Mesothelial cell of epicardium (in vitro differentiated cells): Measurements from ENCODE around the gene DNAAF5. TPM values are rescaled to one million over a fixed set of nuclear protein-coding genes. Genes with fewer than 3 reads are reported as not detected.

Experiments
- DNase-seq, 2 experiments: peaks; one replicate each; pipeline ENCODE4 v3.0.0; 2021; ENCODE audit warnings: low spot score in 2 of 2; ENCODE audit not compliant: unreplicated experiment in 2 of 2
- H3K27ac Mint-ChIP-seq: 2 replicates; pipeline ENCODE4 v1.8.0; 2021; ENCODE audit warnings: mixed read lengths
- H3K27me3 Mint-ChIP-seq: 2 replicates; pipeline ENCODE4 v1.8.0; 2021; ENCODE audit warnings: low read depth, mixed read lengths
- H3K36me3 Mint-ChIP-seq: 2 replicates; pipeline ENCODE4 v1.8.0; 2021; ENCODE audit warnings: mixed read lengths
- H3K4me1 Mint-ChIP-seq: 2 replicates; pipeline ENCODE4 v1.8.0; 2021; ENCODE audit warnings: mixed read lengths
- H3K4me3 Mint-ChIP-seq: 2 replicates; pipeline ENCODE4 v1.8.0; 2021; ENCODE audit warnings: mild to moderate bottlenecking, moderate library complexity, mixed read lengths
- H3K9me3 Mint-ChIP-seq: 2 replicates; pipeline ENCODE4 v1.8.0; 2021; ENCODE audit warnings: mixed read lengths
- CTCF ChIP-seq: fragments of 200-600 bp; sonication (generic); IDR thresholded peaks from one replicate; pipeline ENCODE4 v1.5.0; 2021; ENCODE audit warnings: antibody characterized with exemption; ENCODE audit not compliant: unreplicated experiment
- total RNA-seq: library from RNA; stranded (reverse); gene quantifications from 3 replicates; pipeline ENCODE4 v1.2.1, GENCODE V29; 2021

The DNAAF5 gene
- total RNA-seq, 1 donor from 2014 or later: 39.0 TPM

- H3K36me3 Mint-ChIP-seq: peaks cover 31% of the 10 kb centered on the region
- no peak for DNase-seq
- TF ChIP-seq CTCF: no peak
These were observed 1.4 kb downstream of the DNAAF5 start for GRCh38 chr7:727806-728460.

GRCh38 chr7:728602-729001, 2.1 kb downstream of the DNAAF5 start:
- Mint-ChIP-seq H3K4me3 (peak overlapping the region; percentile 74), H3K27me3 (no peaks in the 10 kb centered on the region), H3K36me3 (peaks cover 32% of the 10 kb centered on the region), H3K9me3 (peaks cover 17% of the 10 kb centered on the region), H3K4me1 (peaks cover 19% of the 10 kb centered on the region), H3K27ac (no peak overlapping the region)
- no peak for DNase-seq
- TF ChIP-seq CTCF: no peak

More at GRCh38 chr7:727806-728460, 1.4 kb downstream of the DNAAF5 start:
- Mint-ChIP-seq H3K4me3 (peak overlapping the region; percentile 74), H3K27me3 (no peaks in the 10 kb centered on the region), H3K27ac (peak overlapping the region; percentile 76), H3K9me3 (peaks cover 21% of the 10 kb centered on the region), H3K4me1 (peaks cover 19% of the 10 kb centered on the region)

- no peak for TF ChIP-seq CTCF
- no peak for DNase-seq
- peaks cover 24% of the 10 kb centered on the region for H3K36me3 Mint-ChIP-seq
- H3K4me1 Mint-ChIP-seq: peaks cover 19% of the 10 kb centered on the region
- no peak overlapping the region for H3K27ac Mint-ChIP-seq
- peaks cover 10% of the 10 kb centered on the region for H3K9me3 Mint-ChIP-seq
- peak overlapping the region; percentile 39 for H3K4me3 Mint-ChIP-seq
- H3K27me3 Mint-ChIP-seq: no peaks in the 10 kb centered on the region
These were observed 2.9 kb downstream of the DNAAF5 start for GRCh38 chr7:729140-730000.

- peaks cover 3% of the 10 kb centered on the region for H3K9me3 Mint-ChIP-seq
- TF ChIP-seq CTCF: no peak
- H3K27ac Mint-ChIP-seq: no peak overlapping the region
- H3K4me3 Mint-ChIP-seq: no peak overlapping the region
- H3K4me1 Mint-ChIP-seq: peaks cover 12% of the 10 kb centered on the region
- no peaks in the 10 kb centered on the region for H3K27me3 Mint-ChIP-seq
- peaks cover 14% of the 10 kb centered on the region for H3K36me3 Mint-ChIP-seq
- no peak for DNase-seq
These were observed 4.3 kb downstream of the DNAAF5 start for GRCh38 chr7:730501-731439.

GRCh38 chr7:731440-732085, 5.1 kb downstream of the DNAAF5 start:
- no peak overlapping the region for H3K27ac Mint-ChIP-seq
- peaks cover 8% of the 10 kb centered on the region for H3K4me1 Mint-ChIP-seq
- H3K27me3 Mint-ChIP-seq: no peaks in the 10 kb centered on the region
- TF ChIP-seq CTCF: no peak
- H3K9me3 Mint-ChIP-seq: no peaks in the 10 kb centered on the region
- H3K4me3 Mint-ChIP-seq: no peak overlapping the region
- H3K36me3 Mint-ChIP-seq: peaks cover 11% of the 10 kb centered on the region
- no peak for DNase-seq
